Measurements from ENCODE around the gene LAMA3. TPM values are rescaled to one million over a fixed set of nuclear protein-coding genes. Genes with fewer than 3 reads are reported as not detected.
A peak's percentile ranks its signal among the peaks of the same experiment; 100 is the strongest.

LAMA3 gene
- total and polyA plus RNA-seq, 8 donors = 2.1 to 13.9 (median 5.1) TPM

- Histone ChIP-seq H3K27ac (peak overlapping the region in 1 of 4 donors; percentile 12), H3K9me3 (no peaks in the 10 kb centered on the region), H3K36me3 (no peaks in the 10 kb centered on the region), H3K4me1 (peaks cover 0 to 7% (median 0%) of the 10 kb centered on the region in 3 donors), H3K4me3 (no peak overlapping the region), H3K27me3 (no peaks in the 10 kb centered on the region)
- FAIRE-seq (no peak), DNase-seq (no peak), ATAC-seq (peak in 1 of 4 donors; percentile 45)
- WGBS, 2 donors = 69 to 76% methylated on average over 11 of the region's 11 CpGs
- no peak for TF ChIP-seq CTCF (IDR thresholded peaks at IDR 0.05)
- intact Hi-C loops (cut with DNase I) = no loop called here
Observed at GRCh38 chr18:23878336-23878900, 189.2 kb downstream of the LAMA3 start.

GRCh38 chr18:23879126-23879525, 189.9 kb downstream of the LAMA3 start:
- Histone ChIP-seq H3K4me3 (no peak overlapping the region), H3K9me3 (no peaks in the 10 kb centered on the region), H3K27ac (no peak overlapping the region), H3K36me3 (no peaks in the 10 kb centered on the region), H3K27me3 (no peaks in the 10 kb centered on the region), H3K4me1 (peaks cover 0 to 9% (median 1%) of the 10 kb centered on the region in 3 donors)
- no peak for FAIRE-seq
- WGBS, 2 donors = 89 to 91% methylated on average over 13 of the region's 13 CpGs
- DNase-seq = no peak
- no peak for TF ChIP-seq CTCF (IDR thresholded peaks at IDR 0.05)
- no peak for ATAC-seq
- intact Hi-C loops (cut with DNase I) = no loop called here

GRCh38 chr18:23879544-23879943, 190.3 kb downstream of the LAMA3 start:
- H3K36me3 ChIP-seq = no peaks in the 10 kb centered on the region
- no peaks in the 10 kb centered on the region for H3K9me3 ChIP-seq
- WGBS, 2 donors = 86 to 89% methylated on average over 7 of the region's 7 CpGs
- no peak for FAIRE-seq
- no peaks in the 10 kb centered on the region for H3K27me3 ChIP-seq
- TF ChIP-seq CTCF (IDR thresholded peaks at IDR 0.05) = no peak
- H3K4me1 ChIP-seq = peaks cover 0 to 12% (median 5%) of the 10 kb centered on the region in 3 donors
- ATAC-seq = no peak
- no peak overlapping the region for H3K4me3 ChIP-seq
- no peak for DNase-seq
- H3K27ac ChIP-seq = no peak overlapping the region
- intact Hi-C loops (cut with DNase I) = no loop called here

GRCh38 chr18:23879966-23880565, 190.8 kb downstream of the LAMA3 start:
- FAIRE-seq (no peak), ATAC-seq (no peak), DNase-seq (no peak)
- no peak overlapping the region for H3K27ac ChIP-seq
- intact Hi-C loops (cut with DNase I) = no loop called here
- H3K4me3 ChIP-seq = no peak overlapping the region
- H3K36me3 ChIP-seq = no peaks in the 10 kb centered on the region
- WGBS, 2 donors = 89 to 94% methylated on average over 6 of the region's 6 CpGs
- TF ChIP-seq CTCF (IDR thresholded peaks at IDR 0.05) = no peak
- no peaks in the 10 kb centered on the region for H3K27me3 ChIP-seq
- no peaks in the 10 kb centered on the region for H3K9me3 ChIP-seq
- H3K4me1 ChIP-seq = peaks cover 0 to 12% (median 9%) of the 10 kb centered on the region in 3 donors
